ENCODE data around the gene FOXN4.

- TF ChIP-seq CTCF (IDR thresholded peaks at IDR 0.05; ENCODE audit: borderline replicate concordance, extremely low read depth, low read length, poor library complexity, severe bottlenecking) (no peak), EZH2 (IDR thresholded peaks at IDR 0.05; ENCODE audit: borderline replicate concordance, low read depth, low read length, severe bottlenecking) (no peak)
These were observed 50.9 kb downstream of the FOXN4 start for GRCh38 chr12:109258201-109258600.
